Mesothelial cell of epicardium (in vitro differentiated cells): Measurements from ENCODE around the gene ANP32E. TPM values are rescaled to one million over a fixed set of nuclear protein-coding genes. Genes with fewer than 3 reads are reported as not detected.
"Not testable (repeated sequence)": the region's sequence is repeated elsewhere in the genome, so short reads cannot be mapped to it uniquely, and the experiment has no call there.

Source experiments
- DNase-seq, 2 experiments: peaks; one replicate each; pipeline ENCODE4 v3.0.0; 2021; ENCODE audit warnings: low spot score in 2 of 2; ENCODE audit not compliant: unreplicated experiment in 2 of 2
- H3K27ac Mint-ChIP-seq: 2 replicates; pipeline ENCODE4 v1.8.0; 2021; ENCODE audit warnings: mixed read lengths
- H3K27me3 Mint-ChIP-seq: 2 replicates; pipeline ENCODE4 v1.8.0; 2021; ENCODE audit warnings: low read depth, mixed read lengths
- H3K36me3 Mint-ChIP-seq: 2 replicates; pipeline ENCODE4 v1.8.0; 2021; ENCODE audit warnings: mixed read lengths
- H3K4me1 Mint-ChIP-seq: 2 replicates; pipeline ENCODE4 v1.8.0; 2021; ENCODE audit warnings: mixed read lengths
- H3K4me3 Mint-ChIP-seq: 2 replicates; pipeline ENCODE4 v1.8.0; 2021; ENCODE audit warnings: mild to moderate bottlenecking, moderate library complexity, mixed read lengths
- H3K9me3 Mint-ChIP-seq: 2 replicates; pipeline ENCODE4 v1.8.0; 2021; ENCODE audit warnings: mixed read lengths
- CTCF ChIP-seq: fragments of 200-600 bp; sonication (generic); IDR thresholded peaks from one replicate; pipeline ENCODE4 v1.5.0; 2021; ENCODE audit warnings: antibody characterized with exemption; ENCODE audit not compliant: unreplicated experiment
- total RNA-seq: library from RNA; stranded (reverse); gene quantifications from 3 replicates; pipeline ENCODE4 v1.2.1, GENCODE V29; 2021

ANP32E gene
- total RNA-seq, 1 donor from 2014 or later: 56.6 TPM

DNA sequence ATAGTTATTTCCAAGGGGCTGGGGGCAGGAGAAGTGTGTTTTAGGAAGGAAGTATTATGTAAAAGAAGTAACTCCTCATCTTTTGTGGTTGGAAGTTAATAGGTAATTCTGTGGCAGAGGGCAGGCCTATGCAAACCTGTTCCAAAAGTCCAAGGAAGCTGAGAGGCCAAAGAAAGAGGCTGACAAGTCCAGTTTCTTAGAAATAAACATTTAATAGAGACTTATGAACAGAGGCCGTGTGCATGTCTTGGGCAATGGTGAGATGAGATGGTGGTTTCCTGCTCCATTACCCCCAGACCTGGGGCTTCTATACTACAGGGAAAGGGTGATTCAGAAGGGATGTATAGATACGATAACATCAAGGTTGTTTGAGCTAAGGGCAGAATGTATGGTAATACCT is 14.0 kb upstream of the ANP32E start:
- no peak for TF ChIP-seq CTCF
- Mint-ChIP-seq H3K4me3 (no peak overlapping the region), H3K27me3 (no peaks in the 10 kb centered on the region), H3K9me3 (no peaks in the 10 kb centered on the region), H3K4me1 (no peaks in the 10 kb centered on the region), H3K27ac (no peak overlapping the region), H3K36me3 (no peaks in the 10 kb centered on the region)
- no peak for DNase-seq

GRCh38 chr1:150243003-150243402 is 7.1 kb upstream of the ANP32E start:
- H3K36me3 Mint-ChIP-seq: no peaks in the 10 kb centered on the region
- no peak overlapping the region for H3K27ac Mint-ChIP-seq
- no peaks in the 10 kb centered on the region for H3K4me1 Mint-ChIP-seq
- DNase-seq: peak in 1 of 2 experiments; percentile 11
- no peak for TF ChIP-seq CTCF
- H3K27me3 Mint-ChIP-seq: no peaks in the 10 kb centered on the region
- H3K9me3 Mint-ChIP-seq: no peaks in the 10 kb centered on the region
- no peak overlapping the region for H3K4me3 Mint-ChIP-seq

DNA sequence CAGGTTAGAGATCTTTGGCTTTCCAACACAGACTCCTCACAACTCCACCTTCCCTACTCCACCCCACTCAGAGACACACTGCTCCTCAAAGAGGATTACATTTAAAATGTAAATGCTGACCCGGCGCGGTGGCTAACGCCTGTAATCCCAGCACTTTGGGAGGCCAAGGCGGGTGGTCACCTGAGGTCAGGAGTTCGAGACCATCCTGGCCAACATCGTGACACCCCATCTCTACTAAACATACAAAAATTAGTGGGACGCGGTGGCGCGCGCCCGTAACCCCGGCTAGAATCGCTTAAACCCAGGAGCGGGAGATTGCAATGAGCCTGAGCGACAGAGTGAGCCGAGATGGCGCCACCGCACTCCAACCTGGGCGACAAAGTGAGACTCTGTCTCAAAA is 1.8 kb upstream of the ANP32E start:
- no peak for TF ChIP-seq CTCF
- Mint-ChIP-seq H3K9me3 (no peaks in the 10 kb centered on the region), H3K4me3 (no peak overlapping the region), H3K4me1 (peaks cover 15% of the 10 kb centered on the region), H3K36me3 (no peaks in the 10 kb centered on the region), H3K27ac (no peak overlapping the region), H3K27me3 (no peaks in the 10 kb centered on the region)
- peak in 1 of 2 experiments; percentile 20 for DNase-seq

DNA sequence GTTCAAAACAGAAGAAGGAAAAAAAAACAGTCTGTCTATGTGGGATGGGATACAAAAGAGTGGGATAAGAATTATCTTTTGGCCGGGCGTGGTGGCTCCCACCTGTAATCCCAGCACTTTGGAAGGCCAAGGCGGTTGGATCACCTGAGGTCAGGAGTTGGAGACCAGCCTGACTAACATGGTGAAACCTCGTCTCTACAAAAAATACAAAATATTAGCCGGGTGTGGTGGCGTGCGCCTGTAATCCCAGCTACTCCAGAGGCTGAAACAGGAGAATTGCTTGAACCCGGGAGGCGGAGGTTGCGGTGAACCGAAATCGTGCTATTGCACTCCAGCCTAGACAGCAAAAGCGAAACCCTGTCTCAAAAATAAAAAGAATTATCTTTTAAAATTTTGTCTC is 1.3 kb upstream of the ANP32E start:
- not testable (repeated sequence) for H3K27me3 Mint-ChIP-seq, H3K4me3 Mint-ChIP-seq, H3K9me3 Mint-ChIP-seq, H3K36me3 Mint-ChIP-seq, H3K27ac Mint-ChIP-seq
- peaks cover 15% of the 10 kb centered on the region for H3K4me1 Mint-ChIP-seq
- DNase-seq: peak in 1 of 2 experiments; percentile 17

- no peaks in the 10 kb centered on the region for H3K9me3 Mint-ChIP-seq
- H3K27ac Mint-ChIP-seq: no peak overlapping the region
- no peak for DNase-seq
- H3K27me3 Mint-ChIP-seq: no peaks in the 10 kb centered on the region
- peaks cover 15% of the 10 kb centered on the region for H3K4me1 Mint-ChIP-seq
- TF ChIP-seq CTCF: no peak
- H3K4me3 Mint-ChIP-seq: no peak overlapping the region
- H3K36me3 Mint-ChIP-seq: no peaks in the 10 kb centered on the region
Measured at GRCh38 chr1:150236614-150237100, 745 bp upstream of the ANP32E start.

DNA sequence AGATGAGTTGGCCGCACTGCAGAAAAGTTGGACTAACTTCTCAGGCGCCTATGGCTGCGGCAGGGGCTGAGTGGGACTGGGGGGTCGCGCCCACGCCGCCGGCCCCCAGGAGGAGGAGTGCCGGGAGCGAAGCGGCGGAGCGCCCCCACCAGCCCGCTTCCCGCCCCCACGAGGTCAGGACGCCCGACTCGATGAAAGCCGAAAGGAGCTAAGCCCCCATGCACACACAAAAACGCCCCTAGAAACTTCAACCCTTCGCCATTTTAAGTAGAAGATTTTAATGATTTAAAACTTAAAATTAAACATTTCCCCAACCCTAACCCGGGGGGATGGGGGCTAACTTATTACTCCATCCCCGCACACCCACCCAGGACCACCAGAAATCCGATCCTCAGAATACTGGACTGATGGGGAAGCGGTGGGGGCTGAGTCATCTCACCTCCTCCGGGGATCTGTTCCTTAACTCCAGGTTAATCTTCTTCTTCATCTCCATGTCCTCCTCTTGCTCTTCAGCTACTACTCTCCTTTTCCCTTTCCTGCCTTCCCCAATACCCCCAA is 539 bp downstream of the ANP32E start:
- Mint-ChIP-seq H3K4me1 (peaks cover 15% of the 10 kb centered on the region), H3K27me3 (no peaks in the 10 kb centered on the region), H3K9me3 (no peaks in the 10 kb centered on the region), H3K36me3 (no peaks in the 10 kb centered on the region), H3K27ac (no peak overlapping the region), H3K4me3 (no peak overlapping the region)
- peak in 1 of 2 experiments; percentile 39 for DNase-seq
- TF ChIP-seq CTCF: no peak
